ENCODE measurements around the gene SP140L.
"Not testable (repeated sequence)": the region's sequence is repeated elsewhere in the genome, so short reads cannot be mapped to it uniquely, and the experiment has no call there.

SP140L gene

GRCh38 chr2:230382108-230382507 is 55.1 kb downstream of the SP140L start:
- Histone ChIP-seq H4K20me1 (ENCODE audit: control insufficient read depth, insufficient read depth, low read depth, low read length) (no peaks in the 10 kb centered on the region), H3K27me3 (ENCODE audit: control insufficient read depth, low read length) (no peaks in the 10 kb centered on the region), H3K9me2 (replicated peaks; ENCODE audit: control insufficient read depth, low read length) (no peaks in the 10 kb centered on the region), H3K36me3 (ENCODE audit: control insufficient read depth, low read length) (no peaks in the 10 kb centered on the region), H3K4me1 (ENCODE audit: control insufficient read depth, low read length) (no peaks in the 10 kb centered on the region), H3K27ac (ENCODE audit: low read depth, low read length) (no peak overlapping the region), H3K79me2 (ENCODE audit: control insufficient read depth, low read length) (no peaks in the 10 kb centered on the region), H3K4me2 (ENCODE audit: low read length) (no peak overlapping the region), H3F3A (ENCODE audit: control insufficient read depth, insufficient read depth) (no peaks in the 10 kb centered on the region), H3K9me3 (ENCODE audit: control insufficient read depth, insufficient read depth, low read length) (no peaks in the 10 kb centered on the region), H3K4me3 (ENCODE audit: low read length) (no peak overlapping the region)
- no peak for TF ChIP-seq CTCF (IDR thresholded peaks at IDR 0.05; ENCODE audit: low read depth, low read length, poor library complexity, severe bottlenecking)
- no peak for TF ChIP-seq EZH2phosphoT487 (IDR thresholded peaks at IDR 0.05; ENCODE audit: borderline replicate concordance, low read length)

- H3K9me3 ChIP-seq (ENCODE audit: control insufficient read depth, insufficient read depth, low read length) = no peaks in the 10 kb centered on the region
- H3K36me3 ChIP-seq (ENCODE audit: control insufficient read depth, low read length) = no peaks in the 10 kb centered on the region
- H3F3A ChIP-seq (ENCODE audit: control insufficient read depth, insufficient read depth) = no peaks in the 10 kb centered on the region
- no peaks in the 10 kb centered on the region for H4K20me1 ChIP-seq (ENCODE audit: control insufficient read depth, insufficient read depth, low read depth, low read length)
- H3K27ac ChIP-seq (ENCODE audit: low read depth, low read length) = no peak overlapping the region
- H3K27me3 ChIP-seq (ENCODE audit: control insufficient read depth, low read length) = no peaks in the 10 kb centered on the region
- no peaks in the 10 kb centered on the region for H3K4me1 ChIP-seq (ENCODE audit: control insufficient read depth, low read length)
- H3K4me3 ChIP-seq (ENCODE audit: low read length) = no peak overlapping the region
- H3K4me2 ChIP-seq (ENCODE audit: low read length) = no peak overlapping the region
- H3K79me2 ChIP-seq (ENCODE audit: control insufficient read depth, low read length) = no peaks in the 10 kb centered on the region
- TF ChIP-seq CTCF (IDR thresholded peaks at IDR 0.05; ENCODE audit: low read depth, low read length, poor library complexity, severe bottlenecking) (no peak), EZH2phosphoT487 (IDR thresholded peaks at IDR 0.05; ENCODE audit: borderline replicate concordance, low read length) (no peak)
- H3K9me2 ChIP-seq (replicated peaks; ENCODE audit: control insufficient read depth, low read length) = no peaks in the 10 kb centered on the region
These were observed 56.5 kb downstream of the SP140L start for GRCh38 chr2:230383453-230383852.

GRCh38 chr2:230384986-230385385 is 58.0 kb downstream of the SP140L start:
- H3K9me2 ChIP-seq (replicated peaks; ENCODE audit: control insufficient read depth, low read length) = no peaks in the 10 kb centered on the region
- no peaks in the 10 kb centered on the region for H3K9me3 ChIP-seq (ENCODE audit: control insufficient read depth, insufficient read depth, low read length)
- no peaks in the 10 kb centered on the region for H3K4me1 ChIP-seq (ENCODE audit: control insufficient read depth, low read length)
- H3K27me3 ChIP-seq (ENCODE audit: control insufficient read depth, low read length) = no peaks in the 10 kb centered on the region
- H3K36me3 ChIP-seq (ENCODE audit: control insufficient read depth, low read length) = no peaks in the 10 kb centered on the region
- H3K27ac ChIP-seq (ENCODE audit: low read depth, low read length) = no peak overlapping the region
- H3K4me3 ChIP-seq (ENCODE audit: low read length) = no peak overlapping the region
- no peak for TF ChIP-seq CTCF (IDR thresholded peaks at IDR 0.05; ENCODE audit: low read depth, low read length, poor library complexity, severe bottlenecking)
- TF ChIP-seq EZH2phosphoT487 (IDR thresholded peaks at IDR 0.05; ENCODE audit: borderline replicate concordance, low read length) = no peak
- no peaks in the 10 kb centered on the region for H4K20me1 ChIP-seq (ENCODE audit: control insufficient read depth, insufficient read depth, low read depth, low read length)
- H3K79me2 ChIP-seq (ENCODE audit: control insufficient read depth, low read length) = no peaks in the 10 kb centered on the region
- H3F3A ChIP-seq (ENCODE audit: control insufficient read depth, insufficient read depth) = no peaks in the 10 kb centered on the region
- no peak overlapping the region for H3K4me2 ChIP-seq (ENCODE audit: low read length)

- Histone ChIP-seq H3K4me1 (ENCODE audit: control insufficient read depth, low read length) (no peaks in the 10 kb centered on the region), H3K27me3 (ENCODE audit: control insufficient read depth, low read length) (no peaks in the 10 kb centered on the region), H3K9me2 (replicated peaks; ENCODE audit: control insufficient read depth, low read length) (no peaks in the 10 kb centered on the region), H3K4me3 (ENCODE audit: low read length) (no peak overlapping the region), H3F3A (ENCODE audit: control insufficient read depth, insufficient read depth) (no peaks in the 10 kb centered on the region), H4K20me1 (ENCODE audit: control insufficient read depth, insufficient read depth, low read depth, low read length) (no peaks in the 10 kb centered on the region), H3K9me3 (ENCODE audit: control insufficient read depth, insufficient read depth, low read length) (no peaks in the 10 kb centered on the region), H3K79me2 (ENCODE audit: control insufficient read depth, low read length) (no peaks in the 10 kb centered on the region), H3K27ac (ENCODE audit: low read depth, low read length) (no peak overlapping the region), H3K4me2 (ENCODE audit: low read length) (no peak overlapping the region), H3K36me3 (ENCODE audit: control insufficient read depth, low read length) (no peaks in the 10 kb centered on the region)
- TF ChIP-seq EZH2phosphoT487 (IDR thresholded peaks at IDR 0.05; ENCODE audit: borderline replicate concordance, low read length) (no peak), CTCF (IDR thresholded peaks at IDR 0.05; ENCODE audit: low read depth, low read length, poor library complexity, severe bottlenecking) (no peak)
These were observed 67.3 kb downstream of the SP140L start for GRCh38 chr2:230394301-230394700.

GRCh38 chr2:230398698-230399097 is 71.7 kb downstream of the SP140L start:
- not testable (repeated sequence) for H3K4me2 ChIP-seq (ENCODE audit: low read length); H3F3A ChIP-seq (ENCODE audit: control insufficient read depth, insufficient read depth); H3K9me2 ChIP-seq (replicated peaks; ENCODE audit: control insufficient read depth, low read length)

More at GRCh38 chr2:230398698-230399097, 71.7 kb downstream of the SP140L start:
- H3K27me3 ChIP-seq (ENCODE audit: control insufficient read depth, low read length); H3K79me2 ChIP-seq (ENCODE audit: control insufficient read depth, low read length); H3K9me3 ChIP-seq (ENCODE audit: control insufficient read depth, insufficient read depth, low read length); H4K20me1 ChIP-seq (ENCODE audit: control insufficient read depth, insufficient read depth, low read depth, low read length); H3K36me3 ChIP-seq (ENCODE audit: control insufficient read depth, low read length); H3K4me3 ChIP-seq (ENCODE audit: low read length); H3K27ac ChIP-seq (ENCODE audit: low read depth, low read length); H3K4me1 ChIP-seq (ENCODE audit: control insufficient read depth, low read length): not testable (repeated sequence)
